ENCODE data around the gene NAALADL1. TPM values are rescaled to one million over a fixed set of nuclear protein-coding genes. Genes with fewer than 3 reads are reported as not detected.
A peak's percentile ranks its signal among the peaks of the same experiment; 100 is the strongest.

NAALADL1 gene
- total RNA-seq, 4 donors from 2014 or later: 0.34 to 19.6 (median 3.1) TPM

DNA sequence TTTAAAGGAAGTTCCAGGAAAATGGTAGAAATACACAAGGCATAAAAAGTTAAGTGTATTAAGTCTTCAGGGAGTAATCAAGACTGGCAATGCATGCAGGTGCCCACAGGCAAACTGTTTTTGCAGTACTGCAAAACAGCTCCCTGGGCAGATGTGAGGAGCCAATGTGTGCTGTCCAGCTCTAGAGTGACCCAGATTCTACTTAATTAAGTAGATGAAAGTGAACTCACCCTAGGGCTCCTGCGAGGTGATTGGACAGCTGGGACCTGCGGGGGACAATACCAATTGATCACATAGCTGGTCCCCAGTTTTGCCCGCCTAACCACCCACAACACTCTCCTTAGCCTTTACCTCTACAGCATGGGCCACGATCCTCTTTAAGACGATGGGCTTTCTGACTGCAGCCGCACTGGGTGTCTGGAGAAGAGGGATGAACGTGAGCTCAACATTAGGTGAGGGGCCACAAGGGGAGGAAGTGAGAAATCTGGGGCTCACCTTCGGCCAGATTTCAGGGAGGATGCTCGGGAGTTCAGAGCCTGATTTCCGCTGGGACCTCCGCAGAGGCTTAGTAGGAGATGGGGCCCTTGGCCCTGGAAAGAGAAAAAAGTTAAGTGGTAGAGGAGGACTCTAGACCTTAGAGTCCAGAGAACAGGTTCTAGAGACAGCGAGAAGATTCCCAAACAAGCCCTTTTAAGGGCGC lies 24.9 kb upstream of the NAALADL1 start:
- intact Hi-C loops (cut with DNase I): no loop called here
- no peaks in the 10 kb centered on the region for H3K27me3 ChIP-seq
- H3K9me3 ChIP-seq: no peaks in the 10 kb centered on the region
- no peak for TF ChIP-seq POLR2A (IDR thresholded peaks at IDR 0.05)
- TF ChIP-seq, protein P1, sequence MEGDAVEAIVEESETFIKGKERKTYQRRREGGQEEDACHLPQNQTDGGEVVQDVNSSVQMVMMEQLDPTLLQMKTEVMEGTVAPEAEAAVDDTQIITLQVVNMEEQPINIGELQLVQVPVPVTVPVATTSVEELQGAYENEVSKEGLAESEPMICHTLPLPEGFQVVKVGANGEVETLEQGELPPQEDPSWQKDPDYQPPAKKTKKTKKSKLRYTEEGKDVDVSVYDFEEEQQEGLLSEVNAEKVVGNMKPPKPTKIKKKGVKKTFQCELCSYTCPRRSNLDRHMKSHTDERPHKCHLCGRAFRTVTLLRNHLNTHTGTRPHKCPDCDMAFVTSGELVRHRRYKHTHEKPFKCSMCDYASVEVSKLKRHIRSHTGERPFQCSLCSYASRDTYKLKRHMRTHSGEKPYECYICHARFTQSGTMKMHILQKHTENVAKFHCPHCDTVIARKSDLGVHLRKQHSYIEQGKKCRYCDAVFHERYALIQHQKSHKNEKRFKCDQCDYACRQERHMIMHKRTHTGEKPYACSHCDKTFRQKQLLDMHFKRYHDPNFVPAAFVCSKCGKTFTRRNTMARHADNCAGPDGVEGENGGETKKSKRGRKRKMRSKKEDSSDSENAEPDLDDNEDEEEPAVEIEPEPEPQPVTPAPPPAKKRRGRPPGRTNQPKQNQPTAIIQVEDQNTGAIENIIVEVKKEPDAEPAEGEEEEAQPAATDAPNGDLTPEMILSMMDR (IDR thresholded peaks at IDR 0.05): no peak
- peak overlapping the region; percentile 44 to 90 (median 79) for H3K4me3 ChIP-seq
- peaks cover 11 to 30% (median 14%) of the 10 kb centered on the region in 3 donors for H3K4me1 ChIP-seq
- WGBS, 2 donors: 2 to 4% methylated on average over 8 to 11 of the region's 13 CpGs
- DNase-seq: no peak
- peak overlapping the region; percentile 90 to 99 (median 97) for H3K27ac ChIP-seq
- peaks cover 5 to 34% (median 27%) of the 10 kb centered on the region in 3 donors for H3K36me3 ChIP-seq

DNA sequence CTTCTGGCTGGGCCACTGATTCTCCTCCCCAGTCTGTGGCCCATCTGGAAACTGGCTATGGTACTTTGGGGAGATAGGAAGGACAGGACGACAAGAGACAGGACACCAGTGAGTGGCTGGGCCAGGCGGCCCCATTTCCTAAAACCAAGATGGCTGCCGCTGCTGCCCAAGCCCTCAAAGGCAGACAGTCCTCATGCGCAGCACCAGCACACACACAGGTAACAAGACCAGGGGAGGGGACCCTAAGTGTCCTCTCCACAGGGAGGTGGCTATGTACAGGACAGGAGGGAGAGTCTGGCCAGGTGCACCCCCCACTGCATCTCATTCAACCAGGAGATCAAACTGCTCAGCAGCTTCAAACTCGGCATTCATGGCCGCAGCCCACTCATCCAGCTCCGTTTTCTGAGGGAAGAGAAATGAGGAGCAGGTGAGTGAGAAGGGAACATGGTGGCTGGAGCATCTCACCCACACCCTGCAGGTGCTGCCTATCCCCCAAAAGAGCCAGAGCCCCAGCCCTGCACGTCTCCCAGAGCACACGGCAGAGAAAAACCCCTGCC lies 20.5 kb upstream of the NAALADL1 start:
- WGBS, 2 donors: 67 to 85% methylated on average over 2 to 8 of the region's 9 CpGs
- no peaks in the 10 kb centered on the region for H3K9me3 ChIP-seq
- DNase-seq: no peak
- H3K4me3 ChIP-seq: no peak overlapping the region
- TF ChIP-seq, protein P1 (IDR thresholded peaks at IDR 0.05): no peak
- no peak for TF ChIP-seq POLR2A (IDR thresholded peaks at IDR 0.05)
- intact Hi-C loops (cut with DNase I): no loop called here
- H3K36me3 ChIP-seq: no peaks in the 10 kb centered on the region
- no peaks in the 10 kb centered on the region for H3K27me3 ChIP-seq
- no peak overlapping the region for H3K27ac ChIP-seq
- peaks cover 4 to 14% (median 7%) of the 10 kb centered on the region in 3 donors for H3K4me1 ChIP-seq

DNA sequence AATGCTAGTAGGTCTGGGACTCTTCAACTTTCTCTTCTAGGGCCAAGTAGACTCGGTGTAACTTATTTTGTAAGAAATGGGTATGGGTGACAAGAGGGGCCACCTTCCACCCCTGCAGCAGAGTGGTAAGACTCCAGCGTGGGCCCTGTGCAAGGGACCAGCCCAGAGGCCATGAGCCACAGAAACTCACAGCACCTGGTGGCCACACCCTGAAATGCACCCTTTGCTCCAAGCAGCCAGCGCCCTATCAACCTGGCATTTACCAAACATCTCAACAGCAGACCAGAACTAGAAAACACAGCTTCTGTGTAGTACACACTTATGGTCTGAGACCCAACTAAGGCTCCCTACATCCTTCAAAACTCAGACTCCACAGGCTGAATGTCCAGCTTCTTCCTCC lies 19.8 kb upstream of the NAALADL1 start:
- intact Hi-C loops (cut with DNase I): no loop called here
- Histone ChIP-seq H3K36me3 (no peaks in the 10 kb centered on the region), H3K27ac (no peak overlapping the region), H3K4me3 (no peak overlapping the region), H3K9me3 (no peaks in the 10 kb centered on the region), H3K27me3 (no peaks in the 10 kb centered on the region), H3K4me1 (peaks cover under 1 to 7% (median 1%) of the 10 kb centered on the region in 3 donors)
- TF ChIP-seq, protein P1 (IDR thresholded peaks at IDR 0.05): peak; percentile 33 to 83 (median 67)
- TF ChIP-seq POLR2A (IDR thresholded peaks at IDR 0.05): no peak
- 45% methylated on average over 3 of the region's 3 CpGs; no CpG with 5 or more reads in 1 of the 2 donors for WGBS, 2 donors
- no peak for DNase-seq

DNA sequence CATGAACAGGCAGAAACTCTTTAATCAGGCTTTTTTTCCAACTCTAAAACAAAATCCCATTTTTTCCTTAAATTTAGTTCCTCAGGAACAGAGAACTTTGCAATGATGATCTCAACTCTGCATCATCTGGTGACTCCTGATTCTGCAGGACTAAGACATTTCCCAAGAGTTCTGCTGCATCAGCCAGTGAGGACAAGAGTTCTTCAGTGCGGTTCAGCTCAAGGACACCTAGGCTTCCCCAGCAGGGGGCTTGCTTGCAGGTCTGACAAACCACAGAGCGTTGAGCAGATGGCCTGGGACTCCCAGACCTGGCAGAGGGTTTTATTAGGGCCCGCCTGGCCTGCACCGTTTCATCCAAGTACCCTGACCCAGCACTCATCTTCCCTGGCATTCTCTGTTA lies 19.1 kb upstream of the NAALADL1 start:
- TF ChIP-seq, protein P1 (IDR thresholded peaks at IDR 0.05): no peak
- no peak for TF ChIP-seq POLR2A (IDR thresholded peaks at IDR 0.05)

DNA sequence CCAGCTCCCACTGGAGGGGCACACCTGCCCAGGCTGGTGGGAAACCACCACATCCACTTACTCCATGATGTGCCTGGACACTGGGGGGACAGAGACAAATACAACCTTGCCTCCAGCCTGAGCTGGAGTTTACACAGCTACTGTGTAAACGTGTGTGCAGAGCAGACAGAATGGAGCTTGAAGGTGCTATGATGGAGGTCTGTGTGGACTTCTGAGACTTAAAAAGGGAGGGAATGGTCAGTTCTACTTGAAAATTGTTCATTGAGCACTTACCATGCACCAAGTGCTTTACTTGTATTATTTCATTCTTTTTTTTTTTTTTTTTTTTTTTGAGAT lies 14.2 kb upstream of the NAALADL1 start:
- Histone ChIP-seq H3K27ac (no peak overlapping the region), H3K9me3 (no peaks in the 10 kb centered on the region), H3K4me3 (no peak overlapping the region), H3K36me3 (no peaks in the 10 kb centered on the region), H3K4me1 (no peaks in the 10 kb centered on the region), H3K27me3 (no peaks in the 10 kb centered on the region)
- no peak for DNase-seq
- TF ChIP-seq, protein P1 (IDR thresholded peaks at IDR 0.05): no peak
- TF ChIP-seq POLR2A (IDR thresholded peaks at IDR 0.05): no peak
- 22 to 64% methylated on average over 1 of the region's 1 CpG for WGBS, 2 donors
- intact Hi-C loops (cut with DNase I): no loop called here

More for the DNA sequence above, 19.1 kb upstream of the NAALADL1 start:
- 79 to 83% methylated on average over 1 to 4 of the region's 4 CpGs for WGBS, 2 donors
- H3K27ac ChIP-seq: no peak overlapping the region
- intact Hi-C loops (cut with DNase I): no loop called here
- no peaks in the 10 kb centered on the region for H3K27me3 ChIP-seq
- no peaks in the 10 kb centered on the region for H3K36me3 ChIP-seq
- no peaks in the 10 kb centered on the region for H3K9me3 ChIP-seq
- peaks cover 0 to under 1% (median 0%) of the 10 kb centered on the region in 3 donors for H3K4me1 ChIP-seq
- H3K4me3 ChIP-seq: no peak overlapping the region
- no peak for DNase-seq

Measured in esophagus squamous epithelium (tissue), 5 donors.